HL-60/S4 treated with retinoic acid at 250 ng/mL for 4 days and 3 days (cell line): ENCODE data around the gene LONP2.

Experiments used
- in situ Hi-C: fragments of 300-500 bp; cut with MboI; formaldehyde crosslinking; loops from 2 replicates; pipeline ENCODE4 v1.7.0; 2022; ENCODE audit warnings: low sequenced_read_pairs

The LONP2 gene

DNA sequence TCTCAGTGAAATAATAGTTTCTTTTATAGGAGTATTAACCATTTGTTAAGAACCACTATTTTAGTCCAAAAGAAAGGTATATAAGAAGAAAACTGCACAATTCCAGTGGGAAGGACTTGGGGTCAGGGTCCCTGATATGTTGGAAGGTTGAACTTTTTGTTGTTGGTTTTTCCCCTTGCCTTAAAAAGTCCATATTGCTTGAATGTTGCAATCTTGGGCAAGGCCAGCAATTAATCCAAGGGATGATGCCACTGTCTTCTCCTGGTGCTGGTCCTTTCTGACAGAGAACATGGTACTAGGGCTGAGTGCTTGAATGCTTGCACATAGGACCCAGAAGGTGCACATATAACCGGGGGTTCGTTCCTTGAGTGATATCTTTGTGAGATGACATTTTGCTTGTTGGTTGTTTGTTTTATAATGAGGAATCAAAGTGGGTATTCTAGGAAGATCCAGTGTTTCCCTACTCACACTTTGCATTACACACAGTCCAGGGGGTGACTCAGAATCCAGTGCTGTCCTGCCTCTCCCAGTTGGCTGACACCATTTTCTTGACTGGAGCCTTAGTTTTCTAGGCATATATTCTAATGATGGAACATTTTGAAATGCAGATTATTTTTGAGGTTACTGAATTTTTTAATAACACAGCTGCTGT lies 86.2 kb downstream of the LONP2 start:
- in situ Hi-C loops, result no loop called here

DNA sequence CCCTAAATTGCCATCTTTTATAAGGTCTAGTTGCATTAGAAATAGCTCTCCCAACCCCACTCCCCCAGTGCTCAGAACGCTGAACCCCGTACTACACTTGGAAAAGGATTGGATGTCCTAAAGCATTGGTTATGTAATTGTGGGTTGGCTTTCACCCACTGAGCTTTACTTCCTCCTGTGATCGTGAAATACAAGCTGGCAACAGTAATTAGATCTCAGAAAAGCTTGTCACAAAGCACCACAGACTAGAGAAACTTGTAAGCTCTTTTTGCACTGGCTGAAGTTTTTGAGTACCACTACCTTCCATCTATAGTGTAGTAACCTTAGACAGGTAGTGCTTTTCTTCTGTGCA lies 86.7 kb downstream of the LONP2 start:
- in situ Hi-C loops, result no loop called here

DNA sequence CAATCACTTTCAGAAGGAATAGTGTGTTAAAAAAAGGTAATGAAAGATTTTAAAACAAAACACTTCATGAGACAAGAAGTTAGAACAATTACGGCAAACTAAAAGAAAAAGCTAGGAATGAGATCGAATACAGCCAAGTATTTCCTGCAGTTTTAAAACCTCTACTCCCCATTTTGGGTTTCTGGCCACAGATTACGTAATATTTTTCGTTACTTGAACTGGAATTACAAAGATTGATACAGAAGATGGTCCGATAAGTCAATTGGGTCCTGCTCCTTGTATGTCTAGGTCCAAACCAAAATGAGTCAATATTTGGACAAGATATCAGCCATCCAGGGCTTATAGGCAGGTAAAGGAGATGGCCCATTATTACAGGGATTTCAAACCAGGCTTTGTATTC lies 88.9 kb downstream of the LONP2 start:
- in situ Hi-C loops, result no loop called here

DNA sequence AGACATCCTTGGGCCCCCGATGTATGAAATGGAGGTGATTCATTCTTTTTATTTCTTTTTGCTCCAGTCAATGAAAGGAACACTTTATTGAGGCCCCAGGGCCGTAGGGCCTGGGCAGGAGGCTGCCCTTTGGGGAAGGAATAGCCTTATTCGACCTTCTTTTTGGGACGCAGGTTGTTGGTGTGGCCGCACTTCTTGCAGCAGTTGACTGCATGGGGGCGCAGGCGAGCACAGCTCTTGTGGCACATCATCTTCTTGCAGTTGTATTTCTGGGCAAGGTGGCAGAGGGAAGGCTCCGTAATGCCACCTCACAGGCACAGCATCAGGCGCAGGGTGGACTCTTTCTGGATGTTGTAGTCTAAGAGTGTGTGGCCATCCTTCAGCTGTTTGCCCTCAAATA lies 90.2 kb downstream of the LONP2 start:
- in situ Hi-C loops, result no loop called here

DNA sequence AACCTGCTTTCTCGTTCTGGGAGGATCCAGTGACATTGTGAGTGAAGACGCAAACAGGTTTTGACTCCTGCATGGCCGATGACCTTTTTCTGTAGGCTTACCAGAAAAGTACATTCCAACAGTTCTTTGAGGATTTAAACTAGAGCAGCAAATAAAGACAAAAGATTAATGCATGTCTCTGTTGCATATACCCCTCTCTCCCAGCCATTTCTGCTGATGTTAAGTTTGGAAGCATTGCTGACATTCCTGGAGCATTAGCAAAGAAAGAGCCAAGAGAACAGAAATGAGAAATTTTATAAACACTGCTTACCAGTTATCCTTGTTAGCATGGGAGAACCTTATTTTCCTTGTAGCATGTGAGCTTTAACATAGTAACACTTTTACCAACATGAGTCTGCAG lies 91.9 kb downstream of the LONP2 start:
- in situ Hi-C loops, result no loop called here

DNA sequence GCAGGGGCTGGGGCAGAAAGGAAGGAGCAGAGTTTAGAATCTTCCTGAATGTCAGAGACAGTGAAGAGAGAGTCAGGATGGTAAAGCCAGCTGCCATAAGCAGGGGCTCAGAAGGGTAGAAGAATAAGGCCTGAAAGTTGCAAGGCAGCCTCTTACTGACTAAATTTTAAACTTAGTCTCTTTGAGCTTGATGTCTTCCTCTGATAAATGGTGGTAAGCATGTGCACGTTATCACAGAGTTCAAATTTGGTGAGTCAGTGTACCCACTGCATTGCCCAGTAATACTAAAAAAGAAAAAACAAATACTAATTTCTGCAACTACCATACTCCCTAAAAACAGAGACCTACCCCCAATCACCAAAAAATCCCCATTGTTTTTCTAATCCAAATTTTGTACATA lies 96.0 kb downstream of the LONP2 start:
- in situ Hi-C loops, result no loop called here

DNA sequence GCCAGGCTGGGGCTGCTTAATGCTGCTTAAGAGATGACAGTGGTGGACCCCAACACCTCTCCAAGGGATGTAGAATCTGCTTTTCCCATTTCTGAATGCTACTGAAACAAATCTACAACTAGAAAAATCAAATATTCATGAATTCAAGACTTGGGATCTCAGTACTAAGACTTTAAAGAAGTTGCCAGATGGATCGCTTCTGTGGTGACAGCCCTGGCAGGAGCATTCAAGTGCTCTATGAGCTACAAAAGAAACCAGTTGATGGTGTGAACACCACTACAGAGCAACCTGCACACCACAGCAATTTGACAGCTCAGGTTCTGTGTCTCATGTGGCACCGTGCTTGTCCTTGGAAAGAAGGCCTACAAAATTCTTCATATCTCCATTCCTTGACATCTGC lies 98.5 kb downstream of the LONP2 start:
- in situ Hi-C loops, result no loop called here

DNA sequence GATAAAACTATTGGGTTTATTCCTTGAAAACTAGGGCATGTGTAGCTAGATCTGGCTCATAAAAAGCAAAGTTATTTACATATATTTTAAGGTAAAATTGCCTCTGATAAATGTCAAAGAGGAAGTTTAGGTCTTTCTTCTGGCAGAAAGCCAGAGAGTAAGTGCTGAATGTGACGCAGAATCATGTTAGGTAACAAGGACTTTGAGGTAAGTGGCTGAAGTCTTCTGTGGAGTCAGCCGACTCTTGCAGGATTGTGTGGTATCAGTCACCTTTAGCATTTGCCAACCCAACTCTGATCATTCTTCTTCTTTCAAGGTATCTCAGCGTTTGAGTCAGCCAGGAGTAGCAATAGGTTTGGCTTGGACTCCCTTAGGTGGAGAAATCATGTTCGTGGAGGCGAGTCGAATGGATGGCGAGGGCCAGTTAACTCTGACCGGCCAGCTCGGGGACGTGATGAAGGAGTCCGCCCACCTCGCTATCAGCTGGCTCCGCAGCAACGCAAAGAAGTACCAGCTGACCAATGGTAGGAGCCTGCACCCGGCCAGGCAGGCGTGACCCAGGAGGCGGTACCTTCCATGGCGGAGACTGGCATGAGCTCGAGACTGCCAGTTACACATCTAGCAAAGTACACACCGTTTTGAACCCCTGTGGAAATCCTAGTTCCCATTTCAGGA lies 103.2 kb downstream of the LONP2 start:
- in situ Hi-C loops, result no loop called here

DNA sequence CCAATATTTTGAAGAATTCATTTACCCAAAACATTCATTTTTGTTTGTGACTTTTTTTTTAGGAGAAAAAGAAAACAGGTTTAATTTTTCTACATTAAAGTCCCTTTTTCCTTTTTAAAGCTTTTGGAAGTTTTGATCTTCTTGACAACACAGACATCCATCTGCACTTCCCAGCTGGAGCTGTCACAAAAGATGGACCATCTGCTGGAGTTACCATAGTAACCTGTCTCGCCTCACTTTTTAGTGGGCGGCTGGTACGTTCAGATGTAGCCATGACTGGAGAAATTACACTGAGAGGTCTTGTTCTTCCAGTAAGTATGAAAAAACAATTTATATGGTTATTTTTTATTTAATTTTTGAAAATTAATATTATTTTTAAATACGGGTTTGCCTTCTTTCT lies 103.9 kb downstream of the LONP2 start:
- in situ Hi-C loops, result no loop called here

DNA sequence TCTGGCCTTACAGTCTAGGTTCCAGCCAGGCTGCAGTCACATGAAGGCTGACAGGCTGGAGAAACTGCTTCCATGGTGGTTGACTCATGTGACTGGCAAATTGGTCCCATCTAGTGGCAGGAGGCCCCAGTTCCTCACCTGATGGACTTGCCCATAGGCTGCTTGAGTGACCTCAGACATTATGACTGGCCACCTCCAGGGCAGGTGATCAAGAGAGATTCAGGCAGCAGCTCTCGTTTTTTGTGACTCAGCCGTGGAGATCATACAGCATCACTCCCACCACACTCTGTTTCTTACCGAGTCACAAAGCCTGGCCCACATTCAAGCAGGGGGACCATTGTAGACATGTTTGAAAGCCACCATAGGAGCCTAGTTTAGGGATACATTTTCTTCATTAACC lies 106.6 kb downstream of the LONP2 start:
- in situ Hi-C loops, result loop anchor here (25.0 kb wide), 1 partner anchor 262 kb away; the partner anchor contains the start of gene N4BP1

DNA sequence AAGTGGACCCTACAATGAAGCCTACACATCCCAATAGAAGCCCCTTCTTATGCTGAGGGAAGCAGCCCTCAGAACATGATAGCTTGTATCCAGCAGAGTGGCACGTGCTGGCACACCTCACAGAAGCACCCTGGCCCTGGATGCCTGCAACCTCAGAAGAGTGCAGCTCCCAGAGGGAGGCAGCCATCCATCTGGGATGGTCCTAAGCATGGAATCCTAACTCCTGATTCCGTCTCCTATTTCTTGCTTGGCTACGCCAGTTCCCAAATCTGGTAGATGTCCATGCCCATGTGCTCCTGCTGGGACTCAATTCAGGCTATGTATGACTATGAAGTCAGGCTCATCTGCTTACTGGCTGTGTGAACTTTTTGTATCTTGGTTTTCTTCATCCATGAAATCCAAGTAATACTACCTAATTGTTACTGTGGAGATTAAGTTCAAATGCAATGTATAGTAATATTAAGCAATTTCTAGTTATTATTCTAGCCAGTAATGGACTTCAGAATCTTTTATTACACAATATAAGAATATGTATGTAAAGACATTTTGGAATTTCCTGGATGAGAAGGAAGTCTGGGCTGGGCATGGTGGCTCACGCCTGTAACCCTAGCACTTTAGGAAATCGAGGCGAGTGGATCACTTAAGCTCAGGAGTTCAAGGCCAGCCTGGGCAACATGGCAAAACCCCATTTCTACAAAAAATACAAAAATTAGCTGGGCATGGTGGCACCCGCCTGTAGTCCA lies 108.7 kb downstream of the LONP2 start:
- in situ Hi-C loops, result loop anchor here (25.0 kb wide), 1 partner anchor 259 kb away; the partner anchor contains the start of gene N4BP1

DNA sequence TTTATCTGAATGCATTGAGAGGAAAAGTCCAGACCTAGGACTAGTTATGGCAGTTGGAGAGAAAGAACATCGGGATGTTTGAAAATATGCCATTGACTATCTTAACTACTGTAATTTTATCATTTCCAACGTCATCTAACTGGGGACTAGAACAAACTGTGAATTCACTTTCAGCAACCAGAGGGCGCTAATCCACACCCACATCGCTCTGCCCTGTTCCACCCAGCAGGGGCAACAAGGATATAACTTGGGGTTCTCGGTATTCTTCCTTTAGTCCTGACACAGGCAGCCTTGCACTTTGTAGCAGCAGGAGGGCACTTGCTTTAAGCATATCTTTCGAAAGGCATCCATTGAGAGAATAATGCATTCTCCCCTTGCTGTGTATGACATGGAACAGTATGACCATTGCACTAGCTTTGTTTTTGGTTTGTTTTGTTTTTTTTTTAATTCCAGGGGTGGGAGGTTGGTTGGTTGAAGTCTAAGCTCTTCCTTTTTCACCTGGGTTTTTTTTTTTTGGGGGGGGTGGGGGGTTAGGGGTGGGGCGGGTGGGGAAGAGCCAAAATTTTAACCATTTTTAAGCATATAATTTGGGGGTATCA lies 109.6 kb downstream of the LONP2 start:
- in situ Hi-C loops, result loop anchor here (25.0 kb wide), 1 partner anchor 259 kb away; the partner anchor contains the start of gene N4BP1

DNA sequence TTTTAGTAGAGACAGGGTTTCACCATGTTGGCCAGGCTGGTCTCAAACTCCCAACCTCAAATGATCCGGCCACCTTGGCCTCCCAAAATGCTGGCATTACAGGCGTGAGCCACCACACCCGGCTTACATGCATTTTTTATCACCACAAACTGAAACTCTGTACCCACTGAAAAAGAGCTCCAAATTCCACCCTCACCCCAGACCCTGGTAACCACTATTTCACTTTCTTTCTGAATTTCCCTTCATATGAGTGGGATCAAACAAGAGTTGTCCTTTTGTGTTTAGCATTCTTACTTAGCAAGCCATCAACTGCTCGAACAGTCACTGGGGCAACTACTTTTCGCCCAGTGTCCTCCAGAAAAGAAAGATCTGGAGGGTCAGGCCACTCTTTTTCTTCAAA lies 110.3 kb downstream of the LONP2 start:
- in situ Hi-C loops, result loop anchor here (25.0 kb wide), 1 partner anchor 258 kb away; the partner anchor contains the start of gene N4BP1

DNA sequence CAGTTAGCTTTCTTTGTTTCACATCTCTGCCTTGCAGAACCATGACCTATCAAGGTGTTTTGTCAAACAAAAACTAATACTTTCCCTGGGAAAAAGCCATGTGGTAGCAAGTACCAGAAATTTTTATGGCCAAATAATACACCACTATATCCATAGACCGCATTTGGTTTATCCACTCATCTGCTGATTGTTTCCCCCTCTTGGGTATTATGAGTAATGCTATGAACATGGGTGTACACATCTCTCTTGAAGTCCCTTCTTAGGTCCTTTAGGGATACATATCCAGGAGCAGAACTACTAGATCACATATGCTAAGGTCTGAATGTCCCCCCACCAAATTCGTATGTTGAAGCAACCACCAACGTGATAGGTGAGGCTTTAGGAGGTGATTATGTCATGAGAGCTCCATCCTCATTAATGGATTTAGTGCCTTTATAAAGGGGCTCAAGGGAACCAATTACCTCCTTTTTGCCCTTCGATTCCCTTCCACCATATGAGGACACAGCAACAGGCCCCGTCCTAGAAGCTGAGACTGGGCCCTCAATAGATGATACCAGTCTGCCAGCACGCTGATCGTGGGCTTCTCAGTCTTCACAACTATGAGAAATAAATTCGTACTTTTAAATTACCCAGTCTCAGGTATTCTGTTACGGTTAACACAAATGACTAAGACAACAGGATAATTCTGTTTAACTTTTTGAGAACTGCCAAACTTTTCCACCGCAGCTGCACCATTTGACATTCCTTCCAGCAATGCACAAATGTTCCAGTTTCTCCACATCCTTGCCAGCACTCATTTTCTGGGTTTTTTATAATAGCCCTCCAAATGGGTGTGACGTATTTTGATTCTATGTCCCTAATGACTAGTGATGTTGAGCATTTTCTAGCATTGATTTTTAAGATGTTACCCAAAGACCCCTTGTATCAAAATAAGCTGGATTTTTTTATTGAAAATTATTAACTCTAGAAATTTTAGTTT lies 111.1 kb downstream of the LONP2 start:
- in situ Hi-C loops, result loop anchor here (25.0 kb wide), 1 partner anchor 257 kb away; the partner anchor contains the start of gene N4BP1

DNA sequence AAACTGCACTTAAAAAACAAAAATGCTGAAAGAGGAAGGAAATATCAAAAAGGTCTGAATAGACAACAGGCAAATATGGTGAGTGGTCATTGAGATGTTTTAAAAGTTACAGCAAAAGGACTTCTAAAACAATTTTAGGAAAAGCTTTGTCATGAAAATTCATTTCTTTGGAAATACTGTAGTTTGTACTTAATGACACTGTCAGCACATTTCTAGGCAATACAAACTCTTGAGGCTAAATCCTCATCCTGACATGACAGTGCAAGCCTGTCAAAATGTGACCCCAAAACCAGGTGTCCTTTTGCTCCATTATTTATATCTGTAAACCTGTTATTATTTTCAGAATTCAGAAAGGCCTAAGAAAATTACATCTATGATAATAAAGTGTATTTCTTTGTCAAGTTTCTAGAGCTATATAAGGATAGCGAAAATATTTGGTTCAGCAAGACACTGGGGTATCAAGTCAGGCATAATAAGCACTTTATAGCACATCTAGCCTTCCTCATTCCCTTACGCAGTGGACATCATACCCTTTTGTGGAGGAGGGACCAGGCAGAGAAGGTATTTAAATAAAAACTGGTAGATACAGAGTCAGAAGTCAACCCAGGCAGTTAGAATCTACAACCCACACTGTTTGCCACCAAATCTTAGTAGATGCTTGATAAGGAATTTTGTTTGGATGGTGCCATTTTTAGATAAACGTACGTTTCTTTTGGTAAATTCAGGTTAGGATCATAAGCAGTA lies 112.7 kb downstream of the LONP2 start:
- in situ Hi-C loops, result loop anchor here (25.0 kb wide), 1 partner anchor 255 kb away; the partner anchor contains the start of gene N4BP1

DNA sequence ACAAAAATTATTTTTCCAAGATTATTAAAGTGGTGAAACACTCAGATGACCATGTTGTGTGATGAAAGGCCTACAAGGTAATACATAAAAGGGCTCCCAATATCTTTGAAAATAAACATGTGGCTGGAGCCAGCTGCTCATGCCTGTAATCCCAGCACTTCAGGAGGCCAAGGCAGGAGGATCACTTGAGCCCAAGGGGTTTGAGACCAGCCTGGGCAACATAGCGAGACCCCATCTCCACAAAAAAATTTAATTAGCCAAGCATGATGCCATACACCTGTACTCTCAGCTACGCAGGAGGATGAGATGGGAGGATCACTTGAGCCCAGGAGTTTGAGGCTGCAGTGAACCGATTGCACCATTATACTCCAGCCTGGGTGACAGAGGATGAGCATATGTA lies 114.3 kb downstream of the LONP2 start:
- in situ Hi-C loops, result loop anchor here (25.0 kb wide), 1 partner anchor 254 kb away; the partner anchor contains the start of gene N4BP1

DNA sequence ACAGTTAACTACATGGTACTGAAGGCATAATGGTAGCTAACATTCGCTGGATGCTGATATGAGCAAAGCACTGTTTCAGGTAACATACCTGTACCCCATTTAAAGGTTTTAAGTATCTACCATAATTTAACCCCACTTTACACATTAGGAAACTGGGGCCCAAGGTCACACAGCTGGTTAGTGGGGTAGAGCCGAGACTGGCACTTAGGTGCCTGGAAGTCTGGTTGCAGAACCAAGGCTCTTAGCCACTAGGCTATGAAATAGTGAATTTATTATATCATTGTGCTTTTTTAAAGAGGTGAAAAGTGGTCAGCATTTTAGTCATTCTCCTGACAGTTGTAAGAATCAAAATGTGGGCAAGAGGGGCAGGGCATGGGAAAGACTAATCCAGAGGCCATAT lies 115.9 kb downstream of the LONP2 start:
- in situ Hi-C loops, result loop anchor here (25.0 kb wide), 1 partner anchor 252 kb away; the partner anchor contains the start of gene N4BP1

DNA sequence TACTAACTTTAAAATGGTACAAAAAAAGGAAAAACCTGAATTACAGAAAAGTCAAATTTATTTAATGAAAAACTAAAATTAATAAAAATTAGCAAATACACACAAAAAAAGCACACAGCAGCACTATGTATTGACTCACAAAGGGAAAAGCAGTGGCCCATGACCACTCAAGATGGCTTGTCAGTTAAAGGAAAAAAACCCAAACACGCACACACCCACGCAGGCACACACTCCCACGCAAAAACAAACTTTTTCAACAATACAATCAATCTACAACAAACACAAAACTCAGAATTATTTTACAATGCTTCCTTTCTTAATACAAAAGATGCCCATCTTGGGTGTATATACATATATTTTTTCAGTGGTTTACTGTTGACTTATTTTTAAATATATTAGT lies 116.9 kb downstream of the LONP2 start:
- in situ Hi-C loops, result loop anchor here (25.0 kb wide), 1 partner anchor 251 kb away; the partner anchor contains the start of gene N4BP1

DNA sequence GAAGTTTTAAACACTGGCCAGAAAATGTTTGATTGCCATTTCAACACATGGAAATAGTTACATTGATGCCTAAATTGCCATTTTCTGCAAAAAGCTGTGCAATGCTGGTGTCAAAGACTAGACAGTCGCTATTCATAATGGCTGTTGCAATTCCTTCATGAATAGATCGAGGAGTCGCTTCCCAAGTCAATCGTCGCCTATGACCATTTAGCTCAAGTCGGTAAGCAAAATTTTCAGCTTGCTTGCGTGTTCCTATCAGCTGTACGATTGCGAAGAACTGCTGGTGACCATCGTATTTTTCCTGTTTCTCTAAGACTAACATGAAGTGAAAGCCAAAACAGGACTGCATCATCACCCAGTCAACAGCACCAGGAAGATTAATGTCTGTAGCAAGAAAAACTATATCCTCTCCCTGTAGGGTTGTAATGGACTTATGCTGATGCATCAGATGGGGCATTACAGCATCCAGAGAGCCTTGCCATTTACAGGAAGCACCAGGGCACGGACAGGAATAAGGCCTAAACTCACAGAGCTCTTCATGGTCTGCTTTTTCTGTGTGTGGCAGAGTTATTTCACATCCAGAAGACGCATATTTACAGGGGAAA lies 117.5 kb downstream of the LONP2 start:
- in situ Hi-C loops, result loop anchor here (25.0 kb wide), 1 partner anchor 251 kb away; the partner anchor contains the start of gene N4BP1
